ENCODE measurements around the gene VMAC. TPM values are rescaled to one million over a fixed set of nuclear protein-coding genes. Genes with fewer than 3 reads are reported as not detected.

Gene VMAC
- total and polyA plus RNA-seq, 9 of the 15 experiments (the other 6 are each of a cell fraction or from before 2014, with no cell fraction given), result 0.03 to 3.4 (median 1.1) TPM

DNA sequence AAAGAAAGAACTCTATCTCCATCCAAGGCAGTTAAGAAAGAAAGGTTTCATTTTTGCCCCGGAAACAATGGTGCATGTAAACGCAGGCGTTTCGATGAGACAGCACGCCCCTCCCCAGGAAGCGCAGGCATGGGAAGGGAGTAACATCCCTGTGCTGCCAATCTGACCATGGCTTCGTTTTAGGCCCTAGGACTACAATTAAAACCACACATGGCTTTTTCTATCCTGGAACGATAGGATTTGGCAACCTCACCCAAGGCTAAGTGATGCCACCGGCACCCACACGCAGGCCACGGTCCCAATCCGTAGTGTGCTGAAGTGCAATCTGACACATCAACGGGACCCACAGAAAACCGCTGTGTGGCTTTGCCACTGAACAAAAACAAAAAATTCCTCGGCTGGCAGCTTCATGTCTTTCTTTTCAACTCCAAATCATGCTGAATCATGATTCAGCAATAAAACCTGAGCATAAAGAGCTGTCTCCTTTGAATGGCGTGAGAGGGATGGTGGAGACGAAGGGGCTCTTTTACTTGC, 49.1 kb downstream of the VMAC start (continued):
- TF ChIP-seq, protein P1, sequence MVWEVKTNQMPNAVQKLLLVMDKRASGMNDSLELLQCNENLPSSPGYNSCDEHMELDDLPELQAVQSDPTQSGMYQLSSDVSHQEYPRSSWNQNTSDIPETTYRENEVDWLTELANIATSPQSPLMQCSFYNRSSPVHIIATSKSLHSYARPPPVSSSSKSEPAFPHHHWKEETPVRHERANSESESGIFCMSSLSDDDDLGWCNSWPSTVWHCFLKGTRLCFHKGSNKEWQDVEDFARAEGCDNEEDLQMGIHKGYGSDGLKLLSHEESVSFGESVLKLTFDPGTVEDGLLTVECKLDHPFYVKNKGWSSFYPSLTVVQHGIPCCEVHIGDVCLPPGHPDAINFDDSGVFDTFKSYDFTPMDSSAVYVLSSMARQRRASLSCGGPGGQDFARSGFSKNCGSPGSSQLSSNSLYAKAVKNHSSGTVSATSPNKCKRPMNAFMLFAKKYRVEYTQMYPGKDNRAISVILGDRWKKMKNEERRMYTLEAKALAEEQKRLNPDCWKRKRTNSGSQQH (CRISPR knock-in tag; IDR thresholded peaks at IDR 0.05), result peak; percentile 78; the same call in 1 of the 2 replicates
- peak; percentile 37; the same call in 1 of the 2 replicates for TF ChIP-seq CXXC5 (CRISPR knock-in tag; IDR thresholded peaks at IDR 0.05)
- peak; percentile 97 for TF ChIP-seq C11orf30 (IDR thresholded peaks at IDR 0.05; ENCODE audit: low read depth)
- TF ChIP-seq SIRT6 (IDR thresholded peaks at IDR 0.05; ENCODE audit: low read depth, low read length), result no peak
- TF ChIP-seq MED1 (CRISPR knock-in tag; IDR thresholded peaks at IDR 0.05; ENCODE audit: borderline replicate concordance), result no peak
- TF ChIP-seq L3MBTL2 (IDR thresholded peaks at IDR 0.05), result peak; percentile 14; the same call in 1 of the 2 replicates
- TF ChIP-seq, protein P2, sequence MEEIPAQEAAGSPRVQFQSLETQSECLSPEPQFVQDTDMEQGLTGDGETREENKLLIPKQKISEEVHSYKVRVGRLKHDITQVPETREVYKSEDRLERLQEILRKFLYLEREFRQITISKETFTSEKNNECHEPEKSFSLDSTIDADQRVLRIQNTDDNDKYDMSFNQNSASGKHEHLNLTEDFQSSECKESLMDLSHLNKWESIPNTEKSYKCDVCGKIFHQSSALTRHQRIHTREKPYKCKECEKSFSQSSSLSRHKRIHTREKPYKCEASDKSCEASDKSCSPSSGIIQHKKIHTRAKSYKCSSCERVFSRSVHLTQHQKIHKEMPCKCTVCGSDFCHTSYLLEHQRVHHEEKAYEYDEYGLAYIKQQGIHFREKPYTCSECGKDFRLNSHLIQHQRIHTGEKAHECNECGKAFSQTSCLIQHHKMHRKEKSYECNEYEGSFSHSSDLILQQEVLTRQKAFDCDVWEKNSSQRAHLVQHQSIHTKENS (CRISPR knock-in tag; IDR thresholded peaks at IDR 0.05), result no peak
- TF ChIP-seq GABPB2 (CRISPR knock-in tag; conservative IDR thresholded peaks at IDR 0.05), result no peak
- peak; percentile 92 for TF ChIP-seq BACH1 (tag; IDR thresholded peaks at IDR 0.05)
- 0 out of 2 replicates have a peak, but pooled peaks have one; percentile 1 for TF ChIP-seq GABPA (tag; conservative IDR thresholded peaks at IDR 0.05; ENCODE audit: low read depth)
- TF ChIP-seq ZNF75A (CRISPR knock-in tag; IDR thresholded peaks at IDR 0.05), result 0 out of 2 replicates have a peak, but pooled peaks have one; percentile 13
- TF ChIP-seq, protein P3, sequence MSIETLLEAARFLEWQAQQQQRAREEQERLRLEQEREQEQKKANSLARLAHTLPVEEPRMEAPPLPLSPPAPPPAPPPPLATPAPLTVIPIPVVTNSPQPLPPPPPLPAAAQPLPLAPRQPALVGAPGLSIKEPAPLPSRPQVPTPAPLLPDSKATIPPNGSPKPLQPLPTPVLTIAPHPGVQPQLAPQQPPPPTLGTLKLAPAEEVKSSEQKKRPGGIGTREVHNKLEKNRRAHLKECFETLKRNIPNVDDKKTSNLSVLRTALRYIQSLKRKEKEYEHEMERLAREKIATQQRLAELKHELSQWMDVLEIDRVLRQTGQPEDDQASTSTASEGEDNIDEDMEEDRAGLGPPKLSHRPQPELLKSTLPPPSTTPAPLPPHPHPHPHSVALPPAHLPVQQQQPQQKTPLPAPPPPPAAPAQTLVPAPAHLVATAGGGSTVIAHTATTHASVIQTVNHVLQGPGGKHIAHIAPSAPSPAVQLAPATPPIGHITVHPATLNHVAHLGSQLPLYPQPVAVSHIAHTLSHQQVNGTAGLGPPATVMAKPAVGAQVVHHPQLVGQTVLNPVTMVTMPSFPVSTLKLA (conservative IDR thresholded peaks at IDR 0.05), result 0 out of 4 replicates have a peak, but pooled peaks of 1 of the 2 experiments have one; percentile 18
- TF ChIP-seq, protein P4, sequence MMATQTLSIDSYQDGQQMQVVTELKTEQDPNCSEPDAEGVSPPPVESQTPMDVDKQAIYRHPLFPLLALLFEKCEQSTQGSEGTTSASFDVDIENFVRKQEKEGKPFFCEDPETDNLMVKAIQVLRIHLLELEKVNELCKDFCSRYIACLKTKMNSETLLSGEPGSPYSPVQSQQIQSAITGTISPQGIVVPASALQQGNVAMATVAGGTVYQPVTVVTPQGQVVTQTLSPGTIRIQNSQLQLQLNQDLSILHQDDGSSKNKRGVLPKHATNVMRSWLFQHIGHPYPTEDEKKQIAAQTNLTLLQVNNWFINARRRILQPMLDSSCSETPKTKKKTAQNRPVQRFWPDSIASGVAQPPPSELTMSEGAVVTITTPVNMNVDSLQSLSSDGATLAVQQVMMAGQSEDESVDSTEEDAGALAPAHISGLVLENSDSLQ (IDR thresholded peaks at IDR 0.05), result peak; percentile 37
- TF ChIP-seq PHF21A (IDR thresholded peaks at IDR 0.05; ENCODE audit: borderline replicate concordance, low read depth), result no peak
- TF ChIP-seq MAFK (IDR thresholded peaks at IDR 0.05; ENCODE audit: low read length), result peak; percentile 80
- TF ChIP-seq ZFPM2 (CRISPR knock-in tag; IDR thresholded peaks at IDR 0.05), result no peak
- TF ChIP-seq CTBP1 (IDR thresholded peaks at IDR 0.05; ENCODE audit: borderline replicate concordance), result 0 out of 2 replicates have a peak, but pooled peaks have one; percentile 11
- TF ChIP-seq HDAC6 (IDR thresholded peaks at IDR 0.05; ENCODE audit: low read depth, low read length), result no peak
